ENCODE results near the gene SLK.

SLK gene

DNA sequence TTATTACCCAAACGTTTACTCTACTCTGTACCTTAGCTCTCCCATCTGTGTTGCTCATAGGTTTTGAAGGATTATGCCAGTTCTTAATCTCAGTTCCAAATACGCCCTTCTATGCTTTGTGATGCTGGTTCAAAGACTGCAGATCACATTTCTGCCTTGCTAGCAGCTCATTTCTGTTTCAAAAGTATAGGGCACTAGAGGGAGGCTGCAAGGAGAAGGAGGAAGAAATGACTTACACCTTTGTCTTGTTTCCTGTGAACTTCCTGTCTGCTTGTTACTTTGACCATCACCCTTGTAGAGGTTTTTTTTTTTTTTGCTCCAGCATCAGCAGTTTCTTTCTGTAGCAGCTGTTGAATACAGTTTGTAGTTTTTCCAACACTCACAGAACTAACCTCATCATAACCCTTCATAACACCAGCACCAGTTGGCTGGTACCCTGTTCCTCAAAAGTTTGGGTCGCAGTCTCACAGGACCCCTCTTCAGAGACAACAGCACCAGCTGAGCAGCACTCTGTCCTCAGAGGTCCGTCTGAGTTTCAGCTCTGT, 16.5 kb downstream of the SLK start:
- Histone ChIP-seq H3K36me3 (replicated peaks; ENCODE audit: insufficient read depth, low read length) (no peaks in the 10 kb centered on the region), H3K27me3 (replicated peaks; ENCODE audit: insufficient read depth, low read length) (no peaks in the 10 kb centered on the region), H4K20me1 (ENCODE audit: insufficient read depth, low read length) (no peaks in the 10 kb centered on the region), H3K4me1 (ENCODE audit: low read length) (peaks cover 34% of the 10 kb centered on the region), H3K4me2 (ENCODE audit: low read depth, low read length) (peak overlapping the region; percentile 81), H3K9me2 (replicated peaks; ENCODE audit: insufficient read depth, low read length) (no peaks in the 10 kb centered on the region), H3K4me3 (ENCODE audit: low read length) (peak overlapping the region; percentile 48), H3F3A (ENCODE audit: insufficient read depth, low read length) (peaks cover 15% of the 10 kb centered on the region), H3K9ac (ENCODE audit: low read length) (peak overlapping the region; percentile 38; the same call in 1 of the 2 replicates), H3K9me3 (replicated peaks; ENCODE audit: insufficient read depth, low read length) (no peaks in the 10 kb centered on the region), H2AFZ (ENCODE audit: low read length) (0 out of 2 replicates have a peak overlapping the region, but pooled peaks have one; percentile 19), H3K27ac (ENCODE audit: low read length) (peak overlapping the region; percentile 78), H3K79me2 (ENCODE audit: low read length) (peaks cover 89% of the 10 kb centered on the region)
- TF ChIP-seq EZH2 (optimal IDR thresholded peaks at IDR 0.05; ENCODE audit: low read depth, low read length) (no peak), EZH2phosphoT487 (IDR thresholded peaks at IDR 0.05; ENCODE audit: low read length) (no peak)
- TF ChIP-seq, protein P1, sequence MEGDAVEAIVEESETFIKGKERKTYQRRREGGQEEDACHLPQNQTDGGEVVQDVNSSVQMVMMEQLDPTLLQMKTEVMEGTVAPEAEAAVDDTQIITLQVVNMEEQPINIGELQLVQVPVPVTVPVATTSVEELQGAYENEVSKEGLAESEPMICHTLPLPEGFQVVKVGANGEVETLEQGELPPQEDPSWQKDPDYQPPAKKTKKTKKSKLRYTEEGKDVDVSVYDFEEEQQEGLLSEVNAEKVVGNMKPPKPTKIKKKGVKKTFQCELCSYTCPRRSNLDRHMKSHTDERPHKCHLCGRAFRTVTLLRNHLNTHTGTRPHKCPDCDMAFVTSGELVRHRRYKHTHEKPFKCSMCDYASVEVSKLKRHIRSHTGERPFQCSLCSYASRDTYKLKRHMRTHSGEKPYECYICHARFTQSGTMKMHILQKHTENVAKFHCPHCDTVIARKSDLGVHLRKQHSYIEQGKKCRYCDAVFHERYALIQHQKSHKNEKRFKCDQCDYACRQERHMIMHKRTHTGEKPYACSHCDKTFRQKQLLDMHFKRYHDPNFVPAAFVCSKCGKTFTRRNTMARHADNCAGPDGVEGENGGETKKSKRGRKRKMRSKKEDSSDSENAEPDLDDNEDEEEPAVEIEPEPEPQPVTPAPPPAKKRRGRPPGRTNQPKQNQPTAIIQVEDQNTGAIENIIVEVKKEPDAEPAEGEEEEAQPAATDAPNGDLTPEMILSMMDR (IDR thresholded peaks at IDR 0.05; ENCODE audit: low read length): no peak
- peak; percentile 88 for DNase-seq

DNA sequence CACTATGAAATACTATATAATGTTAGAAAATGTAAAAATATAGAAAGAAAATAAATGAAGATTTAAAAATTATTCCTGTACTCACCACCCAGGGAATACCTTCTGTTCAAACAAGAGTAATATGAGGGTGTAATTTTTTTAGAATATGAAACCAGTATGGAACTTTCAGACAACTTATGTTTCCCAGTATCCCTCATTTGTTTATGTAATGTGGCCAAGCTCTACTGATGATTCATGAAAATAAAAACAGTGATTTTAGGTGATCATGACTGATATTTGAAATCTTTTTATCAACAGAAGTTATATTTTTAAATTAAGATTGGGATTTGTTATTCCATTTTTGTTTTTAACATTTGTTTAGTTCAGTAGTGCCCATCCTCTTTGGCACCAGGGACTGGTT, 18.8 kb downstream of the SLK start:
- Histone ChIP-seq H3K36me3 (replicated peaks; ENCODE audit: insufficient read depth, low read length) (no peaks in the 10 kb centered on the region), H3K9me3 (replicated peaks; ENCODE audit: insufficient read depth, low read length) (no peaks in the 10 kb centered on the region), H2AFZ (ENCODE audit: low read length) (no peak overlapping the region), H3K27ac (ENCODE audit: low read length) (no peak overlapping the region), H3K4me2 (ENCODE audit: low read depth, low read length) (no peak overlapping the region), H3F3A (ENCODE audit: insufficient read depth, low read length) (peaks cover 15% of the 10 kb centered on the region), H4K20me1 (ENCODE audit: insufficient read depth, low read length) (no peaks in the 10 kb centered on the region), H3K27me3 (replicated peaks; ENCODE audit: insufficient read depth, low read length) (no peaks in the 10 kb centered on the region), H3K9me2 (replicated peaks; ENCODE audit: insufficient read depth, low read length) (no peaks in the 10 kb centered on the region), H3K9ac (ENCODE audit: low read length) (no peak overlapping the region), H3K4me3 (ENCODE audit: low read length) (no peak overlapping the region), H3K4me1 (ENCODE audit: low read length) (peaks cover 34% of the 10 kb centered on the region), H3K79me2 (ENCODE audit: low read length) (peaks cover 80% of the 10 kb centered on the region)
- DNase-seq: no peak
- no peak for TF ChIP-seq EZH2 (optimal IDR thresholded peaks at IDR 0.05; ENCODE audit: low read depth, low read length)
- no peak for TF ChIP-seq EZH2phosphoT487 (IDR thresholded peaks at IDR 0.05; ENCODE audit: low read length)
- TF ChIP-seq, protein P1 (IDR thresholded peaks at IDR 0.05; ENCODE audit: low read length): no peak

DNA sequence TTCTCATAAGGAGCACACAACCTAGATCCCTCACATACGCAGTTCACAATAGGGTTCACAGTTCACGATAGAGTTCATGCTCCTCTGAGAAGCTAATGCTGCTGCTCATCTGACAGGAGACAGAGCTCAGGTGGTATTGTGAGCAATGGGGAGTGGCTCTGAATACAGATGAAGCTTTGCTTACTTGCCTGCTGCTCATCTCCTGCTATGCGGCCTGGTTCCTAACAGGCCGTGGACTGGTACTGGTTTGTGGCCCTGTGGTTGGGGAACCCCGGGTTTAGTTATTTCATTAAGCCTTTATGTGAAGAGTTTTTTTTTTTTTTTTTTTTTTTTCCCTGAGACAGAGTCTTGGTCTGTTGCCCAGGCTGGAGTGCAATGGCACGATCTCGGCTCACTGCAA, 19.4 kb downstream of the SLK start:
- peaks cover 15% of the 10 kb centered on the region for H3F3A ChIP-seq (ENCODE audit: insufficient read depth, low read length)
- peaks cover 74% of the 10 kb centered on the region for H3K79me2 ChIP-seq (ENCODE audit: low read length)
- no peak overlapping the region for H3K4me3 ChIP-seq (ENCODE audit: low read length)
- no peaks in the 10 kb centered on the region for H3K27me3 ChIP-seq (replicated peaks; ENCODE audit: insufficient read depth, low read length)
- no peak overlapping the region for H2AFZ ChIP-seq (ENCODE audit: low read length)
- no peaks in the 10 kb centered on the region for H3K9me3 ChIP-seq (replicated peaks; ENCODE audit: insufficient read depth, low read length)
- H3K4me1 ChIP-seq (ENCODE audit: low read length): peaks cover 34% of the 10 kb centered on the region
- DNase-seq: no peak
- TF ChIP-seq EZH2phosphoT487 (IDR thresholded peaks at IDR 0.05; ENCODE audit: low read length) (no peak), EZH2 (optimal IDR thresholded peaks at IDR 0.05; ENCODE audit: low read depth, low read length) (no peak)
- TF ChIP-seq, protein P1 (IDR thresholded peaks at IDR 0.05; ENCODE audit: low read length): no peak
- no peaks in the 10 kb centered on the region for H3K9me2 ChIP-seq (replicated peaks; ENCODE audit: insufficient read depth, low read length)
- H3K4me2 ChIP-seq (ENCODE audit: low read depth, low read length): no peak overlapping the region
- H3K27ac ChIP-seq (ENCODE audit: low read length): no peak overlapping the region
- no peaks in the 10 kb centered on the region for H3K36me3 ChIP-seq (replicated peaks; ENCODE audit: insufficient read depth, low read length)
- no peaks in the 10 kb centered on the region for H4K20me1 ChIP-seq (ENCODE audit: insufficient read depth, low read length)
- H3K9ac ChIP-seq (ENCODE audit: low read length): no peak overlapping the region
